NOMO-1 (cell line): ENCODE results near the gene ZBTB8B.
"Not testable (repeated sequence)": the region's sequence is repeated elsewhere in the genome, so short reads cannot be mapped to it uniquely, and the experiment has no call there.

Source experiments
- DNase-seq, 2 experiments: peaks; one replicate each; lab custom pipeline; 2025; ENCODE audit not compliant: unreplicated experiment in 2 of 2; lab: John Stamatoyannopoulos, UW

Gene ZBTB8B

GRCh38 chr1:32468791-32469190 lies 3.9 kb downstream of the ZBTB8B start:
- DNase-seq = no peak

GRCh38 chr1:32470431-32470830 lies 5.6 kb downstream of the ZBTB8B start:
- DNase-seq = no peak

- DNase-seq = no peak
These were observed 6.3 kb downstream of the ZBTB8B start for GRCh38 chr1:32470991-32471694.

- no peak for DNase-seq
These were observed 7.0 kb downstream of the ZBTB8B start for GRCh38 chr1:32471695-32472362.

GRCh38 chr1:32472966-32473365 lies 8.1 kb downstream of the ZBTB8B start:
- not testable (repeated sequence) for DNase-seq

GRCh38 chr1:32474954-32475353 lies 10.1 kb downstream of the ZBTB8B start:
- no peak for DNase-seq

- DNase-seq = no peak
These were observed 15.1 kb downstream of the ZBTB8B start for GRCh38 chr1:32480003-32480402.

- DNase-seq = no peak
These were observed 15.9 kb downstream of the ZBTB8B start for GRCh38 chr1:32480761-32481160.

- not testable (repeated sequence) for DNase-seq
These were observed 16.9 kb downstream of the ZBTB8B start for GRCh38 chr1:32481788-32482187.

GRCh38 chr1:32485554-32486255 lies 20.8 kb downstream of the ZBTB8B start:
- DNase-seq = no peak

GRCh38 chr1:32486463-32487113 lies 21.7 kb downstream of the ZBTB8B start:
- DNase-seq = no peak

GRCh38 chr1:32487182-32487581 lies 22.3 kb downstream of the ZBTB8B start:
- no peak for DNase-seq

GRCh38 chr1:32489774-32490454 lies 25.0 kb downstream of the ZBTB8B start:
- no peak for DNase-seq

GRCh38 chr1:32491386-32491785 lies 26.5 kb downstream of the ZBTB8B start:
- no peak for DNase-seq

GRCh38 chr1:32494196-32494595 lies 29.3 kb downstream of the ZBTB8B start:
- DNase-seq = no peak

- DNase-seq = no peak
These were observed 30.0 kb downstream of the ZBTB8B start for GRCh38 chr1:32494711-32495337.

GRCh38 chr1:32496127-32496526 lies 31.3 kb downstream of the ZBTB8B start:
- DNase-seq = peak; percentile 6 to 48

- no peak for DNase-seq
These were observed 33.9 kb downstream of the ZBTB8B start for GRCh38 chr1:32498751-32499150.

- DNase-seq = peak; percentile 58 to 76
These were observed 35.7 kb downstream of the ZBTB8B start for GRCh38 chr1:32500387-32501209.
